ENCODE results near the gene RGS19.

DNA sequence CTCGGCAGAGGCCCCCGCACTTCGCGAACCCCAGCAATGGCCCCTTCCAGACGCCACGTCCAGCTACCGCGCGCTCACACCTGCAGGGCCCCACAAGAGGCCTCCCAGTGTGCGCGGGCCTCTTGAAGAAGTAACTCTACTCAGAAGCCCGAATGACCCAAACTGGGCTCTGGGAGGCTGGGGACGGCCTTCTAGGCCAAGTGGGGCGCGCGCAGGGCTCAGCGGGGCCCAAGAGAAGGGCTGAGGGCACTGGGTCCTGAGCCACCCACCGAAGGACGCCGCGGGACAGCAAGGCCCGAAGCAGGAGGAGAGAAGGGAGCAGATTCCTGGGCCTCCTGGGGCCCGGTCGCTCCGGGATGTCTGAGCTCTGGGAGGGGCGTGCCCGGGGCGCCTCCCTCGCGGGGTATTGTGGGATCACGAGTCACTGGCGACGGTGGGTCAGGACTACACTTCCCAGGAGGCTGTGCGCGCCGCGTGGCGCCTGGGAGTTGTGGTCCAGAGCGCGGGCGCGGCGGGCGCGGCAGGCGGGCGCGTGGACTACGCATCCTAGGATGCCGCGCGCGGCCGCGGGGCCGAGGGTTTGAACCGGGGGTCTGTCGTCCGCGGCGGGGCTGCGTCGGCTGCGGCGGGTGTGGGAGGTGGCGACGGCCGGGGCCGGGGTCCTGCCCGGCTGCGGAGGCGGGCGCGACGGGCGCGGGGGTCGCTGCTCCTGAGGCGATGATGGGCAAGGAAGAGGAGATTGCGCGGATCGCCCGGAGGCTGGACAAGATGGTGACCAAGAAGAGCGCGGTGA lies 16.5 kb downstream of the RGS19 start, which contains the start of gene TCEA2:
- TF ChIP-seq, protein P1, sequence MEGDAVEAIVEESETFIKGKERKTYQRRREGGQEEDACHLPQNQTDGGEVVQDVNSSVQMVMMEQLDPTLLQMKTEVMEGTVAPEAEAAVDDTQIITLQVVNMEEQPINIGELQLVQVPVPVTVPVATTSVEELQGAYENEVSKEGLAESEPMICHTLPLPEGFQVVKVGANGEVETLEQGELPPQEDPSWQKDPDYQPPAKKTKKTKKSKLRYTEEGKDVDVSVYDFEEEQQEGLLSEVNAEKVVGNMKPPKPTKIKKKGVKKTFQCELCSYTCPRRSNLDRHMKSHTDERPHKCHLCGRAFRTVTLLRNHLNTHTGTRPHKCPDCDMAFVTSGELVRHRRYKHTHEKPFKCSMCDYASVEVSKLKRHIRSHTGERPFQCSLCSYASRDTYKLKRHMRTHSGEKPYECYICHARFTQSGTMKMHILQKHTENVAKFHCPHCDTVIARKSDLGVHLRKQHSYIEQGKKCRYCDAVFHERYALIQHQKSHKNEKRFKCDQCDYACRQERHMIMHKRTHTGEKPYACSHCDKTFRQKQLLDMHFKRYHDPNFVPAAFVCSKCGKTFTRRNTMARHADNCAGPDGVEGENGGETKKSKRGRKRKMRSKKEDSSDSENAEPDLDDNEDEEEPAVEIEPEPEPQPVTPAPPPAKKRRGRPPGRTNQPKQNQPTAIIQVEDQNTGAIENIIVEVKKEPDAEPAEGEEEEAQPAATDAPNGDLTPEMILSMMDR (IDR thresholded peaks at IDR 0.05): no peak
- no peak for TF ChIP-seq EZH2phosphoT487 (IDR thresholded peaks at IDR 0.05)
